Effector memory CD8-positive, alpha-beta T cell (primary cell): ENCODE measurements around the gene MRPL54.
"Not testable (repeated sequence)": the region's sequence is repeated elsewhere in the genome, so short reads cannot be mapped to it uniquely, and the experiment has no call there.

Experiments used
- ATAC-seq: fragments of 150-1000 bp; cut with Tn5 transposase; replicated peaks from 2 replicates; pipeline ENCODE4 v1.10.0; 2021; ENCODE audit warnings: mild to moderate bottlenecking, moderate library complexity
- DNase-seq, 3 experiments: peaks; one replicate each; pipeline ENCODE4 v3.0.0; 2021
- H3K27ac Mint-ChIP-seq, 2 donors: one replicate each; pipeline ENCODE4 v1.8.0; 2022; ENCODE audit warnings: mild to moderate bottlenecking in 2 of 2, mixed read lengths in 2 of 2, moderate library complexity in 2 of 2
- H3K27me3 Mint-ChIP-seq, 2 donors: one replicate each; pipeline ENCODE4 v1.8.0; 2022; ENCODE audit warnings: mixed read lengths in 2 of 2
- H3K36me3 Mint-ChIP-seq: one replicate; pipeline ENCODE4 v1.8.0; 2022; ENCODE audit warnings: mild to moderate bottlenecking, moderate library complexity, mixed read lengths; ENCODE audit not compliant: insufficient read depth
- H3K4me1 Mint-ChIP-seq, 2 donors: one replicate each; pipeline ENCODE4 v1.8.0; 2022; ENCODE audit warnings: low read depth in 2 of 2, mixed read lengths in 2 of 2
- H3K4me3 Mint-ChIP-seq, 2 donors: one replicate each; pipeline ENCODE4 v1.8.0; 2022; ENCODE audit warnings: mild to moderate bottlenecking in 2 of 2, mixed read lengths in 2 of 2, moderate library complexity in 2 of 2
- H3K9me3 Mint-ChIP-seq, 2 donors: one replicate each; pipeline ENCODE4 v1.8.0; 2022; ENCODE audit warnings: mixed read lengths in 2 of 2

Gene MRPL54

GRCh38 chr19:3751236-3751635 lies 11.2 kb upstream of the MRPL54 start:
- no peak overlapping the region for H3K4me3 Mint-ChIP-seq
- no peak for DNase-seq
- H3K27me3 Mint-ChIP-seq = no peaks in the 10 kb centered on the region
- H3K4me1 Mint-ChIP-seq = peaks cover 9 to 15% of the 10 kb centered on the region in 2 donors
- H3K27ac Mint-ChIP-seq = no peak overlapping the region
- H3K9me3 Mint-ChIP-seq = no peaks in the 10 kb centered on the region
- H3K36me3 Mint-ChIP-seq = peaks cover 15% of the 10 kb centered on the region
- no peak for ATAC-seq

- Mint-ChIP-seq H3K36me3 (peaks cover 22% of the 10 kb centered on the region), H3K27ac (no peak overlapping the region), H3K4me1 (peaks cover 9 to 15% of the 10 kb centered on the region in 2 donors), H3K9me3 (no peaks in the 10 kb centered on the region), H3K27me3 (no peaks in the 10 kb centered on the region), H3K4me3 (no peak overlapping the region)
- ATAC-seq = no peak
- no peak for DNase-seq
Observed at GRCh38 chr19:3752492-3752891, 10.0 kb upstream of the MRPL54 start.

- Mint-ChIP-seq H3K9me3 (no peaks in the 10 kb centered on the region), H3K4me3 (no peak overlapping the region), H3K27me3 (no peaks in the 10 kb centered on the region), H3K4me1 (peaks cover 9 to 15% of the 10 kb centered on the region in 2 donors), H3K36me3 (peaks cover 30% of the 10 kb centered on the region), H3K27ac (peak overlapping the region in 1 of 2 donors; percentile 70)
- DNase-seq (no peak), ATAC-seq (no peak)
Observed at GRCh38 chr19:3753631-3754410, 8.7 kb upstream of the MRPL54 start.

GRCh38 chr19:3757705-3758104 lies 4.8 kb upstream of the MRPL54 start:
- H3K27ac Mint-ChIP-seq, H3K9me3 Mint-ChIP-seq, H3K27me3 Mint-ChIP-seq, ATAC-seq, H3K4me3 Mint-ChIP-seq, DNase-seq: not testable (repeated sequence)
- Mint-ChIP-seq H3K36me3 (peaks cover 43% of the 10 kb centered on the region), H3K4me1 (peaks cover 26 to 33% of the 10 kb centered on the region in 2 donors)

GRCh38 chr19:3758297-3758696 lies 4.2 kb upstream of the MRPL54 start:
- H3K36me3 Mint-ChIP-seq = peaks cover 49% of the 10 kb centered on the region
- DNase-seq, H3K27me3 Mint-ChIP-seq, H3K9me3 Mint-ChIP-seq, H3K27ac Mint-ChIP-seq, ATAC-seq, H3K4me3 Mint-ChIP-seq: not testable (repeated sequence)
- H3K4me1 Mint-ChIP-seq = peaks cover 31 to 39% of the 10 kb centered on the region in 2 donors

DNA sequence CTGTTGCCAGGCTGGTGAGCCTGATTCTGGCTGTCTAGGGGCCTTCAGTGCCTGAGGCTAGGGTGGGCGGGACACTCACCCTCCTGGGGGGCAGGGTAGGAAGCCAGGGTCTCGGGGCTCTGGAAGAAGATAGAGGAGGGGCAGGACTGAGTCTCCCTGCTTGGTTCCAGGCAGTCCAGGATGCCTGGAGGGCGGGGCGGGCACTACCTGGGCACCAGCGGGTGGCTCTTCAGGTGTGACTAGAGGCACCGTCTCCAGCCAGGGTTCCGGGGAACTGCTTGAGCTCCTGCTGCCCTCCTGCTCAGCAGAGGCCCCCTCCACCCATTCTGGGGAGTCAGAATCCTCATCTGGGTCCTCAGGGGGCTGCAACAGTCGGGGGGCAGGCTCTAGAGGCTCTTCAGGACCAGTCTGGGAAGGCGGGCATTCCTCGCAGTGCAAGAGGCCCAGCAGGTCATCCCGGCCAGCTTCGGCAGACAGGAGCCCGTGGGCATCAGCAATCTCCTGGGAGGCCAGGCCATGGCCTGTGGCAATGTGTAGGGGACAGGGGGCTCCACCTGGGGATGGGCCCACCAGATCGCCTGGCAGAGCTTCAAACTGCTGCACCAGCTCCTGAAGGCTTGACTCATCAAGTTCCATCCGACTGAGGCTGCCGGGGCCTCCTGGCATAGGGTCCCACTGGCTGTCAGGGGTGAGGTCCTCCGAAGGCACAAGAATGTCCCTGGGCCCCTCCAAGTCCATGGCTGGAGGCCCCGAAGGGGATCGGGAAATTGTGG lies 2.8 kb upstream of the MRPL54 start:
- H3K27ac Mint-ChIP-seq = peak overlapping the region in 1 of 2 donors; percentile 100
- H3K27me3 Mint-ChIP-seq = no peaks in the 10 kb centered on the region
- no peak for ATAC-seq
- peaks cover 56% of the 10 kb centered on the region for H3K36me3 Mint-ChIP-seq
- peaks cover 31 to 38% of the 10 kb centered on the region in 2 donors for H3K4me1 Mint-ChIP-seq
- peaks cover 0 to 3% of the 10 kb centered on the region in 2 donors for H3K9me3 Mint-ChIP-seq
- no peak for DNase-seq
- H3K4me3 Mint-ChIP-seq = peak overlapping the region; percentile 37 to 98

- Mint-ChIP-seq H3K9me3 (peaks cover 0 to 3% of the 10 kb centered on the region in 2 donors), H3K27me3 (no peaks in the 10 kb centered on the region), H3K27ac (peak overlapping the region; percentile 100), H3K36me3 (peaks cover 62% of the 10 kb centered on the region), H3K4me1 (peaks cover 22 to 27% of the 10 kb centered on the region in 2 donors), H3K4me3 (peak overlapping the region; percentile 98 to 99)
- ATAC-seq (peak; percentile 11), DNase-seq (peak in 2 of 3 experiments; percentile 23 to 27)
Observed at GRCh38 chr19:3760871-3761361, 1.6 kb upstream of the MRPL54 start.

DNA sequence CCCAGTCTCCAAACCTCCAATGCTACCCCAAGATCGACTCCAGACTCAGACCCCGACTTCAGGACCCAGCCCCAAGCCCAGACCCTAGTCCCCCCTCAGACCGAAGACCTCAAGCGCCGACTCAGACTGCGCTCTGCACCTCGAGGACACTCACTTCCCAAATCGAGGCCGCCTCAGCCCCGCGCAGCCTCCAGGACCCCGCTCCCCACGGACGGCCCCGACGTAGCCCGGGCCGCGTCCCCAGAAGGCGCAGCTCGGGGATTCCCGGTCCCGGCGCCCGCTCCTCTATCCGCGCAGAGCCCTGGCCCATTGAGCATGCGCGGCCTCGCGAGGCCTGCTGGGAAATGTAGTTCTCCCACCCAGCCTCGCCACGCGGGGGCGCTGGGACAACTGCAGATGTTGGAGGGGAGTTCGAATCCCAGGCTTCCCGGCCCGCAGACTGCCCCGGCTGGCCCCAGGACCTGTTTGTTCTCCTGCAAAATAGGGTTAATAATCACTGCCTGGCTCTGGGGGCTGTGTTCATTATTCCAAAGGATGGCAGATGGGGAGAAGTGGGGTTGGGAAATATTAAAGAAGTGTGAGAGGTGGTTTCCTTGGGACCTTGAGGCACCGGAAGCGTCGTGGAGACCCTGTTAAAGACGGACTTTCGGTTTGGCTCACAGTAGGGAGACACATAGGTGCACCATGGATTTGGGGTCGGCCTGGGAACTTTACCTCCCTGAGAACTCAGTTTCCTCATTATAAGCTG lies 926 bp upstream of the MRPL54 start, which contains the start of gene APBA3:
APBA3 (minus strand) TSS at position 311 of the 748 bp plus-strand sequence. CDS start 1,428 bp downstream, outside the sequence.
- DNase-seq = peak; percentile 91 to 94 (median 93)
- peaks cover 27 to 28% of the 10 kb centered on the region in 2 donors for H3K4me1 Mint-ChIP-seq

GRCh38 chr19:3762130-3762473 lies 380 bp upstream of the MRPL54 start:
- ATAC-seq (no peak), DNase-seq (no peak)
- H3K36me3 Mint-ChIP-seq = peaks cover 63% of the 10 kb centered on the region
- peaks cover 30 to 32% of the 10 kb centered on the region in 2 donors for H3K4me1 Mint-ChIP-seq
- H3K4me3 Mint-ChIP-seq = peak overlapping the region; percentile 98 to 99
- peaks cover 0 to 3% of the 10 kb centered on the region in 2 donors for H3K9me3 Mint-ChIP-seq
- H3K27me3 Mint-ChIP-seq = no peaks in the 10 kb centered on the region
- H3K27ac Mint-ChIP-seq = peak overlapping the region; percentile 100

More for the DNA sequence above, 926 bp upstream of the MRPL54 start, which contains the start of gene APBA3:
- Mint-ChIP-seq H3K36me3 (peaks cover 63% of the 10 kb centered on the region), H3K27ac (peak within 1 kb of the TSS; percentile 100), H3K4me3 (peak within 1 kb of the TSS; percentile 98 to 99), H3K27me3 (no peaks in the 10 kb centered on the region), H3K9me3 (peaks cover 0 to 3% of the 10 kb centered on the region in 2 donors)
- ATAC-seq = peak; percentile 49

GRCh38 chr19:3765121-3765520 lies 2.6 kb downstream of the MRPL54 start:
- DNase-seq = no peak
- no peak for ATAC-seq
- Mint-ChIP-seq H3K9me3 (peaks cover 0 to 3% of the 10 kb centered on the region in 2 donors), H3K27ac (no peak overlapping the region), H3K36me3 (peaks cover 79% of the 10 kb centered on the region), H3K27me3 (no peaks in the 10 kb centered on the region), H3K4me1 (peaks cover 27 to 35% of the 10 kb centered on the region in 2 donors), H3K4me3 (no peak overlapping the region)

DNA sequence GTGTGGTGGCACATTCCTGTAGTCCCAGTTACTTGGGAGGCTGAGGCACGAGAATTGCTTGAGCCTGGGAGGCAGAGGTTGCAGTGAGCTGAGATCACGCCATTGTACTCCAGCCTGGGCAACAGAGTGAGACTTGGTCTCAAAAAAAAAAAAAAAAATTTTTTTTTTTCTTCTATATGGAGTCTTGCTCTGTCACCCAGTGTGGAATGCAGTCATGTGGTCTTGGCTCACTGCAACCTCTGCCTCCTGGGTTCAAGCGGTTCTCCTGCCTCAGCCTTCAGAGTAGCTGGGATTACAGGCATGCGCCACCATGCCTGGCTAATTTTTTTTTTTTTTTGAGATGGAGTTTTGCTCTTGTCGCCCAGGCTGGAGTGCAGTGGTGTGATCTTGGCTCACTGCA lies 3.3 kb downstream of the MRPL54 start:
- peaks cover 77% of the 10 kb centered on the region for H3K36me3 Mint-ChIP-seq
- H3K27me3 Mint-ChIP-seq, ATAC-seq, DNase-seq, H3K9me3 Mint-ChIP-seq: not testable (repeated sequence)
- H3K4me1 Mint-ChIP-seq = peaks cover 27 to 32% of the 10 kb centered on the region in 2 donors
- H3K4me3 Mint-ChIP-seq = peak overlapping the region; percentile 52 to 54
- H3K27ac Mint-ChIP-seq = peak overlapping the region in 1 of 2 donors; percentile 93

DNA sequence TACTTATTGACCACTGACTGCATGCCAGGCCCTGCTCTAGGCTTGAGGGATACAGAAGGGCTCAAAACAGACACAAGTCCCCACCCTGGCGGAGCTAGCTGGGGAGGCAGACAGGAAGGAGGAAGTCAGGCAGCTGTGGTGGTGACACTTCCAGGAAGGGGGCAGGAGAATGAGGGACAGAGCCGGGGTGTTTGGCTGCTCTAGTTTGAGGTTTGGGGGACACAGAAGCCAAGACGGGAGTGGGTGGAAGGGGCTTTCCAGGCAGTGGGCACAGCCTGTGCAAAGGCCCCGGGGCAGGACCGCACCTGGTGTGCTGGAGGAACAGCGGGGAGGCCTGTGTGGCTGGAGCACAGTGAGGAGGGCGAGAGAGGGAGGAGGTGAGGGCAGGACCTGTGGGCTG lies 4.0 kb downstream of the MRPL54 start:
- H3K27ac Mint-ChIP-seq = peak overlapping the region; percentile 93 to 94
- H3K9me3 Mint-ChIP-seq = peaks cover 0 to 3% of the 10 kb centered on the region in 2 donors
- no peaks in the 10 kb centered on the region for H3K27me3 Mint-ChIP-seq
- peaks cover 76% of the 10 kb centered on the region for H3K36me3 Mint-ChIP-seq
- H3K4me1 Mint-ChIP-seq = peaks cover 19 to 28% of the 10 kb centered on the region in 2 donors
- no peak for ATAC-seq
- DNase-seq = no peak
- H3K4me3 Mint-ChIP-seq = peak overlapping the region; percentile 52 to 54

DNA sequence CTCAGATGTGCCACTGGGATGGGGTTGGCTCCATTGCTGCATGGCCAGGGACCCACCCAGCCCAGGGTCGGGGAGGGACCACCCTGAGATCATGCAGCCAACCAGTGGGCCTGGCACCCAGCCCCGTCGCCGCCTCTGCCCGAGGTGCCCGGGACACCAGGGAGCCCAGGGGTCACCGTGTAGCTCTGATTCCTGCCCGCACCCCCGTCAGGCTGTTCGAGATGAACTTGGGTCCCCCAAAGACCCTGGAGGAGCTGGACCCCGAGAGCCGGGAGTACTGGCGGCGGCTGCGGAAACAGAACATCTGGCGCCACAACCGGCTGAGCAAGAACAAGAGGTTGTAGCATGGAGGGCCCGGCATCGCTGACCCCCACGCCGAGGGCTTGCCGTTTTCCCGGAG lies 4.6 kb downstream of the MRPL54 start:
- H3K27me3 Mint-ChIP-seq = no peaks in the 10 kb centered on the region
- H3K9me3 Mint-ChIP-seq = peaks cover 0 to 3% of the 10 kb centered on the region in 2 donors
- H3K27ac Mint-ChIP-seq = peak overlapping the region in 1 of 2 donors; percentile 93
- DNase-seq (no peak), ATAC-seq (no peak)
- peaks cover 71% of the 10 kb centered on the region for H3K36me3 Mint-ChIP-seq
- peaks cover 14 to 24% of the 10 kb centered on the region in 2 donors for H3K4me1 Mint-ChIP-seq
- H3K4me3 Mint-ChIP-seq = no peak overlapping the region
